Endothelial cell of umbilical vein (primary cell): ENCODE results near the gene PRKCB. TPM values are rescaled to one million over a fixed set of nuclear protein-coding genes. Genes with fewer than 3 reads are reported as not detected.

Source experiments
- BruUV-seq: library from RNA; stranded (reverse); fragments of 400-500 nt; replicated peaks from 2 replicates; lab custom pipeline; 2021; lab: Mats Ljungman, UMichigan
- CTCF ChIA-PET: fragments of 300-600, 350-600 bp; sonication (Branson Sonifier 250); formaldehyde crosslinking; loops from one replicate; lab custom pipeline; 2021; ENCODE audit warnings: antibody characterized with exemption, inconsistent platforms; lab: Charles Lee
- POLR2A ChIA-PET: fragments of 300-600, 350-600 bp; sonication (Branson Sonifier 250); formaldehyde crosslinking; loops from one replicate; lab custom pipeline; 2021; ENCODE audit warnings: antibody characterized with exemption, inconsistent platforms; lab: Charles Lee
- DNase-seq: peaks from one replicate; pipeline ENCODE4 v3.0.0-alpha.2; 2011; ENCODE audit warnings: low read depth, low spot score
- FAIRE-seq: peaks from 2 replicates; lab custom pipeline; 2011; peaks lifted over from hg19 to GRCh38; lab: Jason Lieb, UNC
- H2AFZ ChIP-seq: 2 replicates; pipeline ENCODE4 v1.6.0; 2012; ENCODE audit warnings: low read depth, low read length, control low read depth, inconsistent platforms
- H3K27ac ChIP-seq: 2 replicates; pipeline ENCODE4 v1.5.1; 2011; ENCODE audit warnings: low read depth, mild to moderate bottlenecking, control low read depth, low read length, moderate library complexity; ENCODE audit not compliant: insufficient read depth
- H3K27me3 ChIP-seq, 2 experiments: 2 replicates each; pipeline versions ENCODE4 v1.6.0 to v1.6.1; 2011; ENCODE audit warnings: low read length in 2 of 2, mixed read lengths in 1 of 2; ENCODE audit not compliant: control insufficient read depth in 2 of 2, insufficient read depth in 2 of 2
- H3K36me3 ChIP-seq, 2 experiments: 2 replicates in 1 of 2; 3 replicates in 1 of 2; pipeline ENCODE4 v1.5.1; 2011; ENCODE audit warnings: low read length in 2 of 2, mild to moderate bottlenecking in 1 of 2, moderate library complexity in 1 of 2; ENCODE audit not compliant: control insufficient read depth in 2 of 2, insufficient read depth in 2 of 2; ENCODE audit errors: extremely low read depth in 1 of 2
- H3K4me1 ChIP-seq: 3 replicates; pipeline ENCODE4 v1.5.1; 2011; ENCODE audit warnings: mild to moderate bottlenecking, low read length; ENCODE audit not compliant: control insufficient read depth, insufficient read depth; ENCODE audit errors: extremely low read depth
- H3K4me2 ChIP-seq: 2 replicates; pipeline ENCODE4 v1.6.1; 2011; ENCODE audit warnings: low read length, control low read depth, mixed read lengths; ENCODE audit not compliant: insufficient read depth
- H3K4me3 ChIP-seq, 3 experiments: fragments of 200-600 bp in 1 of 3; sonication (generic), shearing (Covaris generic) in 1 of 3; replicated peaks in 1 of 3; 2 replicates each; pipeline ENCODE4 v1.5.1; 2011 to 2016; ENCODE audit warnings: control low read depth in 3 of 3, low read length in 3 of 3, mild to moderate bottlenecking in 2 of 3, inconsistent platforms in 1 of 3, low read depth in 1 of 3, moderate library complexity in 1 of 3; ENCODE audit not compliant: insufficient read depth in 1 of 3
- H3K79me2 ChIP-seq: 2 replicates; pipeline ENCODE4 v1.6.0; 2012; ENCODE audit warnings: low read length, inconsistent platforms; ENCODE audit not compliant: control insufficient read depth, insufficient read depth
- H3K9ac ChIP-seq: replicated peaks from 2 replicates; pipeline ENCODE3; 2011; ENCODE audit warnings: low read length, control low read depth; ENCODE audit not compliant: insufficient read depth; ENCODE audit errors: extremely low read depth
- H3K9me1 ChIP-seq: replicated peaks from 3 replicates; pipeline ENCODE4 v1.6.0; 2011; ENCODE audit warnings: mild to moderate bottlenecking, low read length; ENCODE audit not compliant: control insufficient read depth, insufficient read depth; ENCODE audit errors: extremely low read depth
- H3K9me3 ChIP-seq: replicated peaks from 2 replicates; pipeline ENCODE4 v1.5.1; 2012; ENCODE audit warnings: low read length, inconsistent platforms; ENCODE audit not compliant: control insufficient read depth, insufficient read depth
- H4K20me1 ChIP-seq: replicated peaks from 2 replicates; pipeline ENCODE3; 2011; ENCODE audit warnings: mild to moderate bottlenecking, low read length; ENCODE audit not compliant: control insufficient read depth, insufficient read depth; ENCODE audit errors: extremely low read depth
- CTCF ChIP-seq, 2 donors: IDR thresholded peaks; 1 replicate in 1 of 2; 2 replicates in 1 of 2; pipeline ENCODE4 v1.5.1; 2011; ENCODE audit warnings: low read length in 2 of 2, mild to moderate bottlenecking in 2 of 2, moderate library complexity in 2 of 2, control low read depth in 1 of 2, inconsistent platforms in 1 of 2, low read depth in 1 of 2; ENCODE audit not compliant: insufficient read depth in 1 of 2; ENCODE audit errors: extremely low read depth in 1 of 2
- EZH2 ChIP-seq: IDR thresholded peaks from 2 replicates; pipeline ENCODE4 v1.6.1; 2012; ENCODE audit warnings: borderline replicate concordance, low read depth, mild to moderate bottlenecking, moderate library complexity, low read length, inconsistent platforms; ENCODE audit not compliant: severe bottlenecking
- FOS ChIP-seq: IDR thresholded peaks from 2 replicates; pipeline ENCODE4 v1.6.1; 2011; ENCODE audit warnings: mild to moderate bottlenecking, low read length, moderate library complexity, borderline replicate concordance; ENCODE audit not compliant: insufficient read depth
- GATA2 ChIP-seq: IDR thresholded peaks from 2 replicates; pipeline ENCODE4 v1.7.0; 2011; ENCODE audit warnings: low read depth, mild to moderate bottlenecking, moderate library complexity, mixed read lengths, low read length; ENCODE audit not compliant: insufficient read length, insufficient read depth
- JUN ChIP-seq: IDR thresholded peaks from 2 replicates; pipeline ENCODE4 v1.6.1; 2011; ENCODE audit warnings: borderline replicate concordance, low read depth; ENCODE audit not compliant: insufficient read length, insufficient read depth
- MAX ChIP-seq: IDR thresholded peaks from 2 replicates; pipeline ENCODE4 v1.6.1; 2011; ENCODE audit not compliant: insufficient read depth, insufficient read length
- MYC ChIP-seq: IDR thresholded peaks from one replicate; pipeline ENCODE4 v1.6.1; 2011; ENCODE audit warnings: mild to moderate bottlenecking, low read depth, low read length
- POLR2A ChIP-seq: IDR thresholded peaks from 2 replicates; pipeline ENCODE4 v1.6.1; 2012; ENCODE audit warnings: low read depth, mild to moderate bottlenecking, control low read depth, low read length
- POLR2AphosphoS5 ChIP-seq: IDR thresholded peaks from 2 replicates; pipeline ENCODE4 v1.6.1; 2012; ENCODE audit warnings: low read depth, mild to moderate bottlenecking, control low read depth, low read length, moderate library complexity; ENCODE audit not compliant: insufficient read depth
- dilution Hi-C: fragments of 300-500 bp; cut with MboI; formaldehyde crosslinking; loops from one replicate; pipeline ENCODE4 v1.15.0; 2019; ENCODE audit warnings: low sequenced_read_pairs; ENCODE audit not compliant: extremely low pct_ligation_motif_present
- intact Hi-C: fragments of 100-400 bp; cut with micrococcal nuclease; formaldehyde crosslinking; loops from one replicate; pipeline ENCODE4 v1.10.0; 2022
- polyA plus RNA-seq, 4 experiments: library from polyadenylated mRNA; depleted of rRNA in 3 of 4; stranded (reverse) in 3 of 4; unstranded in 1 of 4; fragments of >200 nt; gene quantifications; 2 replicates each; pipeline versions ENCODE4 v1.2.1 to v1.2.3, GENCODE V29; 2011 to 2012; ENCODE audit warnings: missing spikeins in 1 of 4
- total RNA-seq: library from RNA; stranded (reverse); gene quantifications from 2 replicates; pipeline ENCODE4 v1.2.3, GENCODE V29; 2021

PRKCB gene
- total and polyA plus RNA-seq, 2 donors (not counting 3 experiments of a cell fraction or from before 2014, with no cell fraction given) = 0.01 TPM; not detected in 1

DNA sequence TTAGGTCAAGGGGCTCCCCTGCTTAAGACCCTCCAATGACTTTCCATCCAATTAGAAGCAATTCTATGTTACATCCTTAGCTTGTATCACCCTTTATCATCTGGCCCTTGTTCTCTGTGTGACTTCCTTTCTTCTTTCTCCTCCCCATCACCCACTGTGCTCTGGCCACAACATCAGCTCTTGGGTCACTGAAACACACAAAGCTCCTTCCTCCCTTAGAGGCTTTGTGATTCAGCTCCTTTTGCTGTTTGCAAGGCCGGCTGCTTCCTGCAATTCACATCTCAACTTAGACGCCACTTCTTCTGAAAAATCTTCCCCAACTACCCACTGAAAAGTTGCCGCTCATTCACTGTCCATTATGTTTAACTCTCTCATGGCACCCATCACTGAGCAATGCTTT lies 289.4 kb downstream of the PRKCB start:
- no peak for FAIRE-seq
- no peak for DNase-seq
- Histone ChIP-seq H3K36me3 (no peaks in the 10 kb centered on the region), H3K4me1 (no peaks in the 10 kb centered on the region), H3K79me2 (no peaks in the 10 kb centered on the region), H3K9me1 (no peaks in the 10 kb centered on the region), H3K27ac (no peak overlapping the region), H2AFZ (no peak overlapping the region), H3K9ac (no peak overlapping the region), H3K4me2 (no peak overlapping the region), H3K9me3 (no peaks in the 10 kb centered on the region), H3K27me3 (no peaks in the 10 kb centered on the region), H3K4me3 (no peak overlapping the region), H4K20me1 (no peaks in the 10 kb centered on the region)
- ChIA-PET CTCF (interaction anchor here (1.2 to 2.1 kb wide), 3 partner anchors 10 to 128 kb away, joined by 4 to 6 read pairs (median 4); no protein-coding TSS in a partner anchor), POLR2A (no interaction called here)
- no peak for TF ChIP-seq CTCF (IDR thresholded peaks at IDR 0.05; ENCODE audit: extremely low read depth in 1 of 2, insufficient read depth in 1 of 2, low read depth in 1 of 2, low read length in 2 of 2)
- TF ChIP-seq GATA2 = no peak
- no peak for TF ChIP-seq JUN
- no peak for TF ChIP-seq MYC
- no peak for TF ChIP-seq MAX
- TF ChIP-seq EZH2 = no peak
- no peak for TF ChIP-seq POLR2AphosphoS5
- TF ChIP-seq FOS = no peak
- no peak for TF ChIP-seq POLR2A
- dilution Hi-C loops = no loop called here
- no TSS peak for BruUV-seq
- intact Hi-C loops = no loop called here
